ENCODE data around the gene SETD2.

Gene SETD2

GRCh38 chr3:46977811-46978195 is 186.1 kb downstream of the SETD2 start:
- Histone ChIP-seq H3K4me3 (no peak overlapping the region), H3K27ac (peak overlapping the region in 14 of 21 experiments; percentile 71 to 98 (median 91))

DNA sequence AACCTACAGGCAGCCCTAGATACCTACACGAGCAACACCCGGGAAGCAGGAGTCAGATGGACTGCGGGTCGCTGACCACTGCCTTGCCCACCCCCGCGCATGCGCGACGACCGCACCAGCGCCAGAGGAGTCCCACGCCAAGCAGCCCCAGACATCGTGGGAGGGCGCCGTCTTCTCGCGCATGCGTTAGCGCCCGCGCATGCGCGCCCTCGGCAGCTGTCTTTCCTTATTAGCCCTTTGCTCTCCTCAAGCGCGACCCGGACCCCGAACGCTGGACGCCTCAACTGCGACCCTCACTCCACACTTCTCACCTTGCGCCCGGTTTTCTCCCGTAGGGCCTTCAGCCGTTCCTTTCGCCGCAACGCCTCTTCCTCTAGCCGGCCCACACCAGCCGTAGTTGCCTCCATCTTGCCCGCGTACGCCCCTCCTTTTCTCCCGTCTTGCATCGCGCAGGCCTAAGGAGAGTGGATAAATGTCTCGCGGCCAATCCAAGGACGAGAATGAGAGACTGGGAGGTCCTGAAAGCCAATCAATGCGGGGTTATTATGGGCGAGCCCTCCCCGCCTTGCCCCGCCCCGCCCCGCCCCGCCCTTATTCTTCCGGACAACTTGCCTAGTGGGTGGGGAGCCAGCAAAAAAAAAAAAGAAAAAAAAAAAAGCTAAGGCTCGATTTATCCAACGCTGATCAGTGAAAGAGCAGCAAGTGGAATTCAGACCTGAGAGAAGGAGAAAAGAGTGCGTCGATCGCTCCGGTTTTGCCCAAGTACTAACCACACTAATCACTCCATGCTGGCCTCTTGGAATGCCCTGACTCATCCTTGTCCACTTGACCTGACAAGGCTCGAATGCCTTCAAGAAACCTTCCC is 187.4 kb downstream of the SETD2 start, which contains the start of gene CCDC12:
Gene CCDC12, minus strand, starts transcription at position 420 of the 865 bp plus-strand sequence. Its CDS starts 13 bp downstream, at position 407.
- Histone ChIP-seq H3K27ac (peak within 1 kb of the TSS; percentile 77 to 98 (median 96)), H3K4me3 (peak within 1 kb of the TSS; percentile 46 to 90 (median 75))

DNA sequence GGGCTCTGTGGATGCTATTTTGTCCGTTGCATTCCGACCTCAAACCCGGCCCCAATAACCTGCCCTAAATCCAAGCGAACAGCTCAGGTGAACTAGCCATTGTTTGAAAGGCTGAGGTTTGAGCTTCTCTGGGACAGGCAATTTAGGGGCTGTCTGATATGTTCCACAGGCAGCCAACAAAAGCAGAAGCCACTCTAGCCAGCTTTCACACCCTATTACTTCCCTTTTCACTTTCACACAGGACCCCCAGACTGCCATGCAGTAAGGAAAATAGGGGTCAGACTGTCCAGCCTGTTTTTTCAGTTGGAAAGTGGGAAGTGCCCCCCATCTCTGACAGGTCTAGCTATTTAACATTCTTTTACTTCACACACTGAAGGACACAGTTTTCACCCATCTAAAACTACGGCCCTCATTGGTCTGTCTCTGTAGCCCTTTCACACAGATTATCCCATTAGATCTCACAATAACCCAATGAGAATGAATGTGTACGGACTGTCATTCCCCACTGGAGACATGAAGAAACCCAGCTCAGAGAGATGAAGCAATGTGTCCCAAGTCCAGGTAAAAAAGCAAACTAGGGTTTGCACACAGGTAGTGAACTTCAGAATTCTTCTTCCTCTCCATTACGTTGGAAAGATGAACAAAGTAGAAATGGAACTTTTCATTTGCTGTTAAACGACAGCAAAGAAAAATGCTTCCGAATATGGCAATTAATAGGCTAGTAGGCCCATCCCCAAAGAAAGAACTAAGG is 189.3 kb downstream of the SETD2 start:
- H3K4me3 ChIP-seq: no peak overlapping the region
- peak overlapping the region in 6 of 21 experiments; percentile 4 to 98 (median 46) for H3K27ac ChIP-seq

GRCh38 chr3:46972396-46972795 is 191.5 kb downstream of the SETD2 start:
- Histone ChIP-seq H3K27ac (peak overlapping the region in 2 of 21 experiments; percentile 37 to 58), H3K4me3 (no peak overlapping the region)

DNA sequence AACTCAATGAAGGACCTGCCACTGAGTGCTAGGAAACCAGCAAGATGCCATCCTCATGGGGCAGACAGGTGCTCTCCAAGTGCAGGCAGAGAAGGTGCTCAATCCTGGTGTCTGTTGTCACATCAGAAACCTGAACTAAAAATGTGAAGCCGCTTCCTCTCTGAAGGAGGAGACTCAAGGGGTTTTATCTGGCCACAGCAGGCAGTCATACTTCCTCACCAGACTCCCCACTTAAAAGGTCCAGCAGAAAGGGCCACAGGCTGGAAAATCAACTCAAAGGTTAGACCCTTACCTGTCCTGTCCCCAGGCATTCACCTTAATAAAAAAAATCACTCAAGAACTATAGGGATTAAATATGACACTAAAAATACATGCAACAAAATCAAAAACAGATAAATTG is 192.2 kb downstream of the SETD2 start:
- peak overlapping the region in 9 of 21 experiments; percentile 2 to 71 (median 34) for H3K27ac ChIP-seq
- H3K4me3 ChIP-seq: no peak overlapping the region

- no peak overlapping the region for H3K4me3 ChIP-seq
Observed at GRCh38 chr3:46971151-46971550, 192.8 kb downstream of the SETD2 start.

DNA sequence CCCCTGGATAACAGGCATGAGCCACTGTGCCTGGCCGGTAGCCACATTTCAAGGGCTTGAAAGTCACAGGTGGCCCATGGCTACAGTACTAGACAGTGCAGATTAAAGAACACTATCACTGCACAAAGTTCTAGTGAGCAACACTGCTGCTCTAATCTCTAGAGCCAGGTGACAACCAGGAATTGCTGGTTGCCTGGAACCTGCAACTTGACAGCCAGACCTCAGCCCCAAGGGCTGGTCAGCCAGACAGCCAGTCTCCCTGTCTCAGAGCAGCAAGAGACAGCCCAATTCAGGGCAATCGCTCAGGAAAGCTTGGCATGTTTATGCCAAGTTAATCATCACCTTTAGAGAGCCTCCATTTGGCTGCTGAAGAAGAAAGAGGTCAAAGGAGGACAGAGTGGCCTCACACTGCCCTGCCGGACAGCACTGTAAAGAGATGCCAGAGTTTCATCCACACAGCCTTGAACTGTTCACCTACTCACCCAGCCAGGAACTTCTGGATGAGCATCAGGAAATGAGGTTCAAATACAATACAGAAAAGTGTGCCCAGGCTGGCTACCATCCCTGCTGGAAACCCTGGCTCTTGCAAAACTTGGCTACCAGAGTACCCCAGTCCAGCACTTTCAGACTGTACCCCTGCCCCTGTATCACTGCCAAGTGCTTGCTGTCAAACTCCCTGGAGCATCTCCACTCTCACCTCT is 193.4 kb downstream of the SETD2 start:
- peak overlapping the region in 6 of 21 experiments; percentile 2 to 71 (median 46) for H3K27ac ChIP-seq

More at GRCh38 chr3:46971151-46971550, 192.8 kb downstream of the SETD2 start:
- peak overlapping the region in 7 of 21 experiments; percentile 2 to 71 (median 37) for H3K27ac ChIP-seq

DNA sequence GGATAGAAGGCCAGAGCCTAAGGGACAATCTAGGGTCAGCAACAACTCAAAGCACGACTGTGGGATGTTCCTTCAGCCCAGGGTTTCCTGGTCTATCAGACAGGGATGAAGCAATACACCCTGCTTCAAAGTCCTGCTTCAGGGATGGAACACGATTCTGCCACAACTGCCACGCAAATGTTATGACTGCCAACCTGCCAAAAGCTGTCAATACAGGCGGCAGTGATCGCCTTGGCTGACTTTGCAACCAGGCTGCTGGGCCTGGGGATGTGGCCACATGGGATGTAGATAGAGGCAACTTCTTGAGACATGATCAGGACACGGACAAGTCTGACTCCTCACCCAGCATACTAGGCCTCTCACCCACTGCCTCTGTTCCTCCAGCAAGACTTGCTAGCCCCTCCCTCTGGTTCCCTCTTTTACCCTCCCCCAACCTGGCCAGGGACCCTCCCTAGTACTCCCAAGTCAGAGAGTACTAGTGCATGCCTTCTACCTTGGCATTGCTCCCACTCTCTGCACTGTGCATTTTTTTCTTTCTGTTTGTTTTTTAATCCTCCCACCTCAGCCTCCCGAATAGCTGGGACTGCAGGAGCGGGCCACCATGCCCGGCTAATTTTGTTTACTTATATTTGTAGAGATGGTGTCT is 195.0 kb downstream of the SETD2 start:
- peak overlapping the region in 1 of 21 experiments; percentile 24 for H3K27ac ChIP-seq
- H3K4me3 ChIP-seq: no peak overlapping the region

More for the DNA sequence above, 193.4 kb downstream of the SETD2 start:
- no peak overlapping the region for H3K4me3 ChIP-seq

DNA sequence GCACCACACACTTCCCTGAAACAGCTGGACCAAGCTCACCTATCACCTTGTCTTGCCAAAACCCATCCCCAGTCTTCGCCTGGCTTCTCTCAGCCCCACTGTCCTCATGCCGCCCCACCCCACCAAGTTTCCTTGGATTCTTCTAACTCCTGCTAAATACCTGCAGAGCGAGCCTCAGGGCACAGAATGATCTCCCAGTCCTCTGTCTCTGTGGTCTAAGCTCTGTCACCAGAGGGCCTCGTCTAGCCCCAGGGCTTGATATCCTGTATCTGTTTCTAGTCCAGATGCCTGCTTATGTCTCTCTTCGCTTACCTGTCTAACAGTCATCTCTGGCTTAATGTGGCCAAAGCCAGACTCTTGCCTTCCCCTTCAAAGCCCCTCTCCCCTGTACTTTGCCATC is 197.1 kb downstream of the SETD2 start:
- H3K27ac ChIP-seq: peak overlapping the region in 2 of 21 experiments; percentile 18 to 23
- H3K4me3 ChIP-seq: no peak overlapping the region

Data from skin epidermis (tissue), 12 donors.